ENCODE results near the gene TBC1D30.

TBC1D30 gene

DNA sequence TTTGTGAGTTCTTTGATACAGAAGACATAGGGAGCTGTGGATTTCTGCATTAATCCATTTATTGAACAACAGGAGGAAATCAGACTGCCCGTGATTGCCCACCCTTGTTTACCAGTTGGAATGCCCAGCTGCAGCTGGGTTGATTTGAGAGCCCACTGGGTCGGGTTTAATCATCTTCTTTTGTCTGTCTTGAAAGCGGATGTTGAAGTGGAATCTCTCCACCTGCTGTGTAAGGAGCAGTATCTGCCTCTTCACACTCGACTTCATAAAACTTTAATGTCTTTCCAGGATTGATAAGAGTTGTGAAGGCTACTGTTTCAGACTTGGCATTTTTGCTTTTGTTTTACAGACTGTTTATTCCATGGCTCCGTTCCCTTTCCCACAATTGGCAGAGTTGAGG lies 39.9 kb downstream of the TBC1D30 start:
- DNase-seq, result no peak

DNA sequence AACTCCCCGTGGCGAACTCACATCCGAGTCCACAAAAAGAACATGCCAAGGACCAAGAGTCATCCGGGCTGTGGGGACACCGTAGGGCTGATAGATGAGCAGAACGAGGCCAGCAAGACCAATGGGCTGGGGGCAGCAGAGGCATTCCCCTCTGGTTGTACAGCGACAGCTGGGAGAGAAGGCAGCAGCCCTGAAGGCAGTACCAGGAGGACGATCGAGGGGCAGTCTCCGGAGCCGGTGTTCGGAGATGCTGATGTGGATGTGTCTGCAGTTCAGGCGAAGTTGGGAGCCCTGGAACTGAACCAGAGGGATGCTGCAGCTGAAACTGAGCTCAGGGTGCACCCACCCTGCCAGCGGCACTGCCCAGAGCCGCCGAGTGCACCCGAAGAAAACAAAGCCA lies 50.7 kb downstream of the TBC1D30 start:
- no peak for DNase-seq

DNA sequence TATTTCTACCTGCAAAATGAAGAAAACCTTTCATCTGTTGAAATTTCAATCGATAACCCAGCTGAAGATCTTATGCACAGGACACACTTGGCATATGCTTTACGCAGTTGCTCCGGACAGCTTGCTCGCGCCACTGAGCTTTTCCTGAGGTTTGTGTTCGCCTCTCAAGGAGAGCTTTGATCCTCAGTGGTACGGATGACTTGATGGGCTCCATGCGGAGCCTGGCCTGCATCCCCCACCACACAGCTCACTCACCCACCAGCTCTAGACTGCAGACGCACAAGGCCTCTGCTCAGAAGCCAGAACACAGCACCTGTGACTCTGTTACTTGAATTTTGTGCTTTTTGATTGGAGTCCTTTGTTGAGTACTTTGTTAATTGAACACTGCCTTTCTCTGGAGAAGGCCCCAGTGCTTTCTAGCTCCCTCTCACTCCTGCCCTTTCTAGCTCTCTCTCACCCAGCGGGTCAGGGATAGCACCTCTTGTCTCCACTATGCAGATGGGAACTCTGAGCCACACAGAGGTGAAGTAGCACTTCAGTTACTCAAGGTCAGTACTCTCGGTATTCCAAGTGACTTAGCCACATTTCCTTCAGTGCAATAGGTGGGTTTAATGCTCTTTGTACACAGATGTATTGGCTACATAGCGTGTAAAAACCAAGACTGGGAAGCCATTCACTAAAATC lies 52.1 kb downstream of the TBC1D30 start:
- DNase-seq, result no peak

DNA sequence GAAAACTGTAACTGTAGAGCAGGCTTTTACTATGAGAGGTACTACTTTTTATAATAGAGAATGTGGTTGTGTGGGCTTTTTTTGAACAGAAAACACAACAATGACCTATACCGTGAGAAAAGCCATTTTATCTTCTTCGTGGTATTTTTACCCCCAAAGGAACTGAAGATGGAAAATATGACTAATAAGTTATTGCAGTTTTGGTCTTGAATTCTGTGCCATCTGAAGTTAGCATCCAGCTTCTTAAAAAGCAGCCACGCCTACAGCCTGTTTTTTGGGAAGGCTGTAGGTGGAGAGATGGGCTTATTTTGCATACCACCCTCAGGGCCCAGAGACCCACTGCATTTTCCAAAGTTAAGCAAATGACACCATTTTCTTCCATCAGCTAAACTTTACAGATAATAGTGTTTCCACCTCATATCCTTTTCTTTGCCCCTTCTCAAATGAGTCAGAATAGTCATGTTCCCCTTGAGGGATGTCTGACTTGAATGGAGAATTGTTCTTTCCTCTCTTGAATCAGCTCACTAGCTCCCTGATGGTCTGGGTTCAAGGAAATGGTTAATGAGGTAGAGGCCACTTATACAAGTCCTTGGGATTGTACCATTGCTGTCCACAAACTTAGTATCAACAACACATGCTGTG lies 53.0 kb downstream of the TBC1D30 start:
- DNase-seq, result no peak

DNA sequence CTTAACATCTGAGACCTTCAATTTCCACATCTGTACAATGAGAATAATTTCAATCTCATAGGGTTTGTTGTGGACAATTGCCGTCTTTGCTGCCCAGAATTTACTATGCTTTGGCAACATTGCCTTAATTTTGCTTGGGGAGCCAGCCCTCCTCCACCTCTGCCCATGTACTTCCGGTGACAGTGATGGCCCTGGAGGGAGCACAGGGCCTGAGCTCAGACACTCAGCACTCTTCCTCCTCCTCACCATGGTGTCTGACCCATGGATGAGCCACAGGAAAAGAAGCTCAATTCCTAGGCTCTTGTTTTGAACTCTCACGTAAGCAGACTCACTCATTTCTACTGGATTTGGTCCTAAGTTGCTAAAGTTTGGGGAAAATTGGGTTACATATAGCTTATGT lies 58.2 kb downstream of the TBC1D30 start:
- no peak for DNase-seq

DNA sequence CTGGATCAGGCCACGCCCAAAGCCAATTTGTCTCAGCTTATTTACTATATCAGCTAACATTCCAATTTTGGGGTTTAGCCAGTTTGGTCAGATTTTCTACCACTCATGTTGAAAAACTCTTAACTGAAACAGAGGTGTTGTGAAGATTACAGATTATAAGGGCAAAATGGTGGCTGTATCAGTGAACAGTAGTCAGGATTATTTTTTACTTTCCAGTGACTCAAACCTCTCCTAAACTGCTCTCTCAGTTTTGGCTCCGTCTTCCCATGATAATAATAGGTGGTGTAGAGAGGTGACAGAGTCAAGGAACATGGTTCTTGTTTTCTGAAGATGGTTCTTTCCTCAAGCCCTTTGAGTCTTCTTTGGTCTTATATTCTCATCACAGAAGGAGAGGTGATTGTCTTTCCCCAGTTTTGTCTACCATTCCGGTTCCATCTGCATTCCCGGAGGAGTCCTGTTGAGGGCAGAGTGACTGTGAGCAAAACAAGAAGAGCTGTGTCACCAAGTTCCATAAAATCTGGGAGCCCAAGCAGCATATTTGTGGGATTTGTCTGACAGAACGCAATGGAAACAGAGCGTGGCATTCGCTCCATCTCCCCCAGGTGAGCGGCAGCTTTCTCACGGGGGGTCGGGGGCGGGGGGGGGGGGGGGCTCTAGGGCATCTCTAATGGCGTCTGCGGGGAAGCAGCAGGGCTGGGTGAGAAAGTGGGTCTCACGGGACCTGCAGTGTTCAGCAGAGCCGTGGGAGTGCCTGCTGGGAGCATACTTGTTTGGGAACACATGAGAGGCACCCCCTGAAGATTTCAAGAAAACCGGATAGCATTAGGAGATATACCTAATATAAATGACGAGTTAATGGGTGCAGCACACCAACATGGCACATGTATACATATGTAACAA lies 59.1 kb downstream of the TBC1D30 start:
- DNase-seq, result no peak

DNA sequence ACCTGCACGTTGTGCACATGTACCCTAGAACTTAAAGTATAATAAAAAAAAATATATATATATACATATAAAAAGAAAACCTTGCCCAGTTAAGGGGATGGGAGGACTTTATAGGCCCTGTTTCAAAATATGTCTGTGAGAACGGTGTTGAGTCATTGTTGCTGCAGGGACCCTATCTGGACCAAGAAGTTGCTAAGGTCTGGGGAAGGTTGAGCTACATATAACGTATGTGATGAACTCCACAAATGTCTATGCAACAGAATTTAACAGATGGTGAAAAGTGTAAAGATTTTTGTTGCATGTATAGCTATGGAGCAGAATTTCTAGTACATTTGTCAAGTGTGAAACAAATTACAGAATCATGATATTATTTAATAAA lies 59.7 kb downstream of the TBC1D30 start:
- no peak for DNase-seq

DNA sequence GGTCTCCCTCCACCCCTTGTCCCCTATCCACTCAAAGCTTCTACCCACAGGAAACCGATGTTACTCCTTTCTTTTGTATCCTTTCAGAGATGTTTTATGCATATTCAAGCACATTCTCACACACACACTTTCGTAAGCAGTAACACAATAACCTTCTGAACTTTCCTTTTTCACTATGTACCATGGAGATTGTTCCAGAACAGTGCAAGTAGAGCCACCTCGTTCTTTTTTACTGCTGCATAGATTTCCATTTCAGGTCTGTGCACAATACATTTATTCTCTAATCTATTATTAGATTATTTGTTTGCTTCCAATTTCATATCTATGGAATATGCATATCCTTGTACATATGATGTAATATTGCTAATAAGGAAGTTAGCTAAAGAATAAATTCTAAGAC lies 60.3 kb downstream of the TBC1D30 start:
- DNase-seq, result no peak

DNA sequence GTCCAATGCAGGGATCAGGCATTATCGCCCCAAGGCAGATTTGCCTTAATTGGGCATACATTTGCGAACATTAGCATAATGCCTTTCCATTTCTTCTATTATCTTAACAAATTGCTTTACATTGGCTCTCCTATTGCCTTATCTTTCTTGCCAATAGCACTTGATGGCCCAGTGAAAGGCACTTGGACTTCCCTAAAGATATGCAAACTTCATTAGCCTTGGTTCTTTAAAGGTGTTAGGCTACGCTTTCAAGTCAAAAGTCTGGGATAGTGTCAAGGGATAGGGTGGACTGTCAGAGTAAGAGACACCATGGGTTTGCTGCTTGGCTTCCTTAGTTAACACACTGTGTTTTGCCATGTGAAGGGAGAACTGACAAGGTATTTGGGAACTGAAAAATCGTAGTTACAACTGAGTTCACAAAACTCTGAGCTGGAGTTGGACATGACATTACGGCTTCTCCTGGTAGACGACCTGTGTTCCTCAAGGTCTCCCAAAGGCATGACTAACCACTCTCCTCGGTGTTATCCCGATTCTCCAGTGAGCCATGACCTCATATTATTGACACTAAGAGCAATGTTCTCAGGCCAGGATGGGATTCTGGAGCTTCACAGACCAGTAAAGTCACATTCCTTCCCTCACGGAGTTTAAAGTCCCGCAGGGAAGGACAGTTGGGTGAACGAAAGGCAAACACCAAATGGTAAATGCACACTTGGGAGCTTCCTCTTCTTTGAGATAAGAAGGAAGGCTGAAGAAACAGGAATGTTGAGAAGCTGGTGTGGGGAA lies 65.2 kb downstream of the TBC1D30 start:
- DNase-seq, result no peak

DNA sequence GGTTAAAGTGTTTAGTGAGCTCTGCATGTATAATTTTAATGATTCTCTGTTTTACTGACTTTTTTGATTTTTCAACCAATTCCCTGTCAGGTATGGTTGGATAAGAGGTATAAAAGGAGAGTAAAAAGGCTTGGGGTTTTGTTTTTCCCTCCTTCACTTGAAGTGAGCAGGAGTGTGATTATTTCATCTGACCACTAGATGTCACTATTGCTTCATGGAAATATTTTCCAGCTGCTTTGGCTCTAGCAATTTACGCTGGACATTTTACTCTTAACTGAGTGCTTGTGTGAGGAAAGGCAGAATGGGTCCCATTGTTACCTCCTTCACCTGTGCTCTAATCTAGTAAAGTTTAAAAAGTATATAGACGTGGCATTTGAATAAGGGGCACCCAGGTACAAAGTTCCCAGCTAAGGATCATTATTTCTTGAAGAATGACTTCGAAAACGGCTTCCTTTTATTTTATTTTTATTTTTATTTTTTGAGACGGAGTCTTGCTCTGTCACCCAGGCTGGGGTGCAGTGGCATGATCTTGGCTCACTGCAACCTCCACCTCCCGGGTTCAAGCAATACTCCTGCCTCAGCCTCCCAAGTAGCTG lies 66.5 kb downstream of the TBC1D30 start:
- DNase-seq, result peak; percentile 21

DNA sequence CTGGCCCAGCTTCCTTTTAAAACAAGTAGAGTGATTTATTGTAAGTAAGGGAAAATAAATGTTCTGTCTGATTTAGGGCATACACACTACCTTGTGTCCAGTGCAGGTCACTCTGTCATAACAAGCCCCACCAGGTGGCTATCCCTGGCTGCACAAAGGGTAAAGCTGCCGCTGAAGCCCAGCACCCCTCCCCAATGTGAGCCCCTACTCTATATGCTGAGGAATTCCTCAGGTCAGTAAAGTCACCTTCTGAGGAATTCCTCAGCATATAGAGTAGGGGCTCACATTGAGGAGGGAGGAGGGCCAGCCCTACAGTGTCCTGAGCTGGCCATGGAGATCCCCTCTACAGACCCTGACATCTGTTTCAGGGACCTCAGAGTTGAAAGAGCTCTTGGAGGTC lies 67.2 kb downstream of the TBC1D30 start:
- peak; percentile 15 for DNase-seq

DNA sequence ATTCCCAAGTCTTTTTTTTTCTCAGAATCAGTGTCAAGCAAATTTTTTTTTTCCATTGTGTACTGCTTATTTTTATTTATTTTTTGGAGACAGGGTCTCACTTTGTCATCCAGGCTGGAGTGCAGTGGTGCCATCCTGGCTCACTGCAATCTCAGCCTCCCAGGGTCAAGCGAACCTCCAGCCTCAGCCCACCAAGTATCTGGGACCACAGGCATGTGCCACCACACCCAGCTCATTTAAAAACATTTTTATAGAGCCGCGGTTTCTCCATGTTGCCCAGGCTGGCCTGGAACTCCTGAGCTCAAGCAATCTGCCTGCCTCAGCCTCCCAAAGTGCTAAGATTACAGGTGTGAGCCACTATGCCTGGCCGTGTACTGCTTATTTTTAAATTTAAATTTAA lies 68.1 kb downstream of the TBC1D30 start:
- DNase-seq, result no peak

DNA sequence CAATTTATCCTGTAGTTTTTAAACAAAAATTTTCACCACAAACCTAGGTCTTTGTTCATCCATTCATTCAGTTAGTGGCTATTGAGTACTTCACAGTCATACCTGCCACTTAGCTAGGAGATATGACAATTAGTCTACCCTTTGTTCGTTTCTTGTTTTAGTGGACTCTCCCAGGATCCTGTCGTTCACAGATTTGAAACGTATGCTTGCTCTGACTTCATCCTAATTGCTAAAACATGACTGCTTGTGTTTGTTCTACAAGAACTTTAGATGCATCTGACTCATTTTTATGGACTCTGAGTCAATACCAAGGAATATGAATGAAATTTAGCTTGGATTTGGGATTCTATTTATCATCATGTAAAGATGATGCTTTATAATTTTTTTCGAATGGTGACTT lies 69.5 kb downstream of the TBC1D30 start:
- no peak for DNase-seq

DNA sequence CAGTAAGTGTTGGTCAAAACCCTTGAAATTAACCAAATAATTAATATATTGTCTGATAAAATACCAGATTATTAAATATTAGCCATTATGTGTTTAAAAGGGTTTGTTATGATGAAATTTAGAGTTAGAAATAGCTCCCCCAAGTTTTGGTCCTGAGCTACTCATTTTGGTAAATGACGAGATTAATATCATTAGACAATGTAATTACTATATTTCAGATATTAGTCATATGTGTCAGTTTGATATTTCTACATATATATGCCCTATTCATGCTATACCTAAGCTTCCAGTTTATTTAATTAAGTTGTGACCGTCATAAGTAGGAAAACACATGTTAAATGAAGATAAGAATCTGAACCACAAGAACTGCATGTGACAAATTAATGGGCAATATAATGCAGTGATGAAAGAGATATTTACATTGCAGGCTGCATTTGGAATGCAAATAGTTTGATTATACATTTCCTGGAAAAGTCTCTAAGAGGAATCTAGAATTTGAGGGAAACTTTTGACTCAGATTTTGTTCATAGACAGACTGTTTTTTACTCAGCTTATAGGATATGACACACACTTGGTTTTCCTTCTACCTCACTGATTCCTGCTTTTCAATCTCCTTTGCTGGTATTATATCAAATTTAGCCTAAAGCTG lies 70.5 kb downstream of the TBC1D30 start:
- no peak for DNase-seq

DNA sequence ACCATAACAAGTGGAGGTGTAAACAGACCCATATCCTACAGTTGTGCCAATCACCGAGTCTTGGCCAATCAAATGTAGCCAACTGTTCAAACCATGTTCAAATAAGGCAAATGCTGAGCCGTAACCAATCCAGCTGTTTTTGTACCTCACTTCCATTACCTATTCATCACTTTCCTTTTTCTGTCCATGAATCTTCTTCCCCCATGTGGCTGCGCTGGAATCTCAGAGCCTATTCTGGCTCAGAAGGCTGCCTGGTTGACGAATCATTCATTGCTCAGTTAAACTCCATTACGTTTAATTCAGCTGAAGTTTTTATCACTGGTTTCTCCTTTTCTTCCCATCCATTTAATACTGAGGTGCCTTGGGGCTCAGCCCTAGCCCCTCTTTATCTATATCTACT lies 71.1 kb downstream of the TBC1D30 start:
- DNase-seq, result no peak

DNA sequence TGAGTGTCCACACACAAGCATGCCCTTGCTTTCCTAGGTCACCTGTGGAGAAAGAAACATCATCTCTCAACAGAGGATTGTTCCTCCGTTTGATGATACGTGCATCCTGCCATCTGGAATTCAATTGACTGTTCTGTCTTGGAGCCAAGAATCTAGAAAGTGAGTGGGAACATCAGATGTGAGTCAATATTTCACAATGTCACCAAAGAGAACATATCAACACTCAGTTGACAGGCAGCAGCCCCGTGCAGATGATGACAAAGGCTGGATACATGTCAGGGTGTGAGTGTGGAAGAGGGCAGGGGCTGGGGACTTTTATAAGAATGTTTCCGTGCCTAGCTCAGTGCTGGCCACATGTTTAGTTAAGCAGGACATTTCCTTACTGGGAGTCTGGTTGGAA lies 76.1 kb downstream of the TBC1D30 start:
- DNase-seq, result no peak

DNA sequence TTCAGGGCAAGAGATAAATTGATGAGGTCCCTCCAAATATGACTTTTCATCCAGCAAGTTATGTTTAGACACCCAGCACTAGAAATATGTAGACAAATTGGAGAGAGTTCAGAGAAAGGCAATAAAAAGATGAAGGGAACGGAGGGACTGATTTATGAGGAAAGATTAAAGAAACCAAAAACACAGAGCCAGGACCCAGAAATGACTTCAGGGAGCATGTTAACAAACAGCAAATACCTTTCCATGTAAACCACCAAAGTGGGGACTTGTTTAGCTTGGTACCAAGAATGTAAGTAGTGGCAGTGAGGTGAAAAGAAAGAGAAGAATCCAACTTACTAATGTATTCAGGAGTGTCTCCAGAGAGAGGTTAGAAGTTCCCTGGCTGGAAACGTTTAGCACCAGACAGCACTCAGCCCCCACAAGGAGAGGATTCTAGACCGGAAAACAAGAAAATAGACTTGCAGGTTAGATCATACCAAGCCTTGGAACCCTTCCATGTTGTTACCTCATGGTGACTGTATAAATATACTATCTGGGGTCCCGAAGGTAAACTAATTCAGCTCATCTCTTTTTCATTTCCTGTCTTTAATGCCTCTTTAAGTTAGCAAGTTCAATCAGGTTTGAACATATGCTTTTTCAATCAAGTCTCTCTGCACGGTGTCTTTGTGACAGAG lies 79.2 kb downstream of the TBC1D30 start:
- DNase-seq, result no peak

DNA sequence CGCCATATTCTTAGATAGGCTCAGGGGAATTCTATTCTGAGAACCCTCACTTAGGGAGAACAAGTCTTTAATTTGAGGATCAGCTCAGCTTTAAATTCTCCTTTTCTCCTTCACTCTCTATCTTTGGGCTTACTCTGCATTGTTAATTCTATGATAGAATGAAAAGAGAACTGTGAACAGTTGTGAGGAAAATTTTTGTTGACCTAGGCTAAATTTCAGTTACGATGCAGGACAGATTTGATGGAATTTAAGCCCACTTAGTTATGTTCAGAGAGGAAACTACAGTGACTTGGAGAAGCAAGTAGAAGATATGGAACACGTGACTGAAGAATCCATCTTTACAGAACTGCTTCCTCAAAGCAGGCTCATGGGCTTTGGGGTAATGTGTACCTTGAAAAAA lies 82.7 kb downstream of the TBC1D30 start:
- DNase-seq, result no peak

DNA sequence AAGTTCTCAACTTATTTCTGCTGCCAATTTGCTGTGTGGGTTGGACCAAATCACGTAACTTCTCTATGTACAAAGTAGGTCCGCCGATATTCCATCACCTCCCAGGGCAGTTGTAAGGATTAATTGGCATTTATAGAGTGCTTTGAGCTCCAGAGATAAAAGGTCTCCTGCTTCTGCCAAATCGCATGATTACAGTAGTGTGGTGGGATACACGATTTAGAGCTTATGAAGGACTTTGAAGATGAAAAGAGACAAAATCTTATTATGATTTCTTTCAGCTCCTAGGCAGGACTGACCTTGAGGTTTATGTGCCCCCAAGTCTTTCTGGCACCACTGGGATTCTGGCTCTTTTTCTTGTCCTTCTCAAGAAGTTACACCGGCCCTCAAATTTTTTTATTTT lies 84.7 kb downstream of the TBC1D30 start:
- no peak for DNase-seq

DNA sequence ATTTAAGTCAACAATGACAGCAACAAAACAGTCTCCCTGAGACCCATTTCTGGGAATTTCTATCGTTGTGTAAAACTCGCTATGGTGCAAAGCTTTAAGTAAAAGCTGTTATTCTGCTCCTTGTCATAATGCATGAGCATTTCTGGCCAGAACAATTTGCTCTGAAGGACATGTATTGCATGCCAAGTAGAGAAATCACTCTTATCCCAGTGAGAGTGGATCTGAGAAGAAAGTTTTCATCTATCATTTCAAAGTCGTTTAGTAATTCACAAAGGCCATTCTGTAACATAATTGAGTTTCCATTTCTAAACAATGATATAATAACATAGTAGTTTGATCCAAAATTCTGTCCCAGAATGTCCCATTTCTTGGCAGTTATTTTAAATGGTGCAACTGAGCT lies 86.6 kb downstream of the TBC1D30 start:
- DNase-seq, result no peak

DNA sequence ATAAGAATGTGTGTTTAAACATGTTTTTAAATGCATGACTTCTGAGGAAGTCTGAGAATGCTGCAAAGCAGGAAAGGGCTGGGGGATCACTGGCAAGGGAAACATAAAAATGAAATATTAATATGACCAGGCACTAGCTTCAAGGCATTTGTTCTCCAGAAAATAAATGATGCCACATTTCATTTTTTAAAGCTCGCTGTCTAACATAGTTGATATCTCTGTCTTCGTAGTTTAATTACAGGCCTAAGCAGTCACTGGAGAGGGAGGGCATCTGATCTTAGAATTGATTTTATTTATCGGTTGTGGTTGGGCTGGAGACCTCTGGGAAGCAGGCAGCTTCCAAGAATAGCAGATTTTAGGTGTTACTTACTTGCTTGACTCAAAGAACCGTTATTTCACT lies 87.5 kb downstream of the TBC1D30 start:
- no peak for DNase-seq
